Lower lobe of right lung (tissue), 2 donors: Measurements from ENCODE around the gene ITGB6. TPM values are rescaled to one million over a fixed set of nuclear protein-coding genes. Genes with fewer than 3 reads are reported as not detected.
A peak's percentile ranks its signal among the peaks of the same experiment; 100 is the strongest.

ENCODE experiments used
- ATAC-seq, 2 donors: fragments of 200-7000 bp; cut with Tn5 transposase; one replicate each; pipeline ENCODE4 v1.9.1; 2020 to 2022; ENCODE audit warnings: mild to moderate bottlenecking in 2 of 2, moderate library complexity in 2 of 2
- DNase-seq: peaks from one replicate; pipeline ENCODE4 v3.0.0-alpha.2; 2020
- H3K27ac ChIP-seq: fragments of 200-600 bp; one replicate; pipeline ENCODE4 v1.8.0; 2022
- H3K27me3 ChIP-seq: fragments of 200-600 bp; one replicate; pipeline ENCODE4 v1.8.0; 2022; ENCODE audit warnings: low read depth
- H3K36me3 ChIP-seq: fragments of 200-600 bp; one replicate; pipeline ENCODE4 v1.8.0; 2022; ENCODE audit warnings: mild to moderate bottlenecking
- H3K4me1 ChIP-seq: fragments of 200-600 bp; one replicate; pipeline ENCODE4 v1.8.0; 2022
- H3K4me3 ChIP-seq: fragments of 200-600 bp; one replicate; pipeline ENCODE4 v1.8.0; 2022; ENCODE audit warnings: mild to moderate bottlenecking
- H3K9me3 ChIP-seq: fragments of 200-600 bp; one replicate; pipeline ENCODE4 v1.8.0; 2022
- CTCF ChIP-seq: fragments of 200-600 bp; IDR thresholded peaks from one replicate; pipeline ENCODE4 v1.8.0; 2022; ENCODE audit warnings: antibody characterized with exemption, mild to moderate bottlenecking
- intact Hi-C: fragments of 100-400 bp; cut with DNase I; formaldehyde crosslinking; loops from one replicate; pipeline ENCODE4 v1.11.0; 2022
- total RNA-seq: library from RNA; stranded (reverse); fragmentation: NEBNext Ultra II Directional; extraction: Animal tissue kit (Norgen Biotek cat#: 25700); gene quantifications from one replicate; pipeline ENCODE4 v1.2.1, GENCODE V29; 2021
- donor health status: DM: no; HTN: yes; CAD: no; lungs with severe emphysema.

ITGB6 gene
- total RNA-seq, 1 donor from 2014 or later = 65.2 TPM

- H3K4me3 ChIP-seq = no peak overlapping the region
- H3K36me3 ChIP-seq = no peaks in the 10 kb centered on the region
- peak overlapping the region; percentile 48 for H3K27ac ChIP-seq
- no peaks in the 10 kb centered on the region for H3K27me3 ChIP-seq
- TF ChIP-seq CTCF = no peak
- intact Hi-C loops = no loop called here
- ATAC-seq = peak; percentile 77
- H3K4me1 ChIP-seq = peaks cover 25% of the 10 kb centered on the region
- H3K9me3 ChIP-seq = no peaks in the 10 kb centered on the region
- peak; percentile 62 for DNase-seq
These were observed 41.4 kb upstream of the ITGB6 start for GRCh38 chr2:160241251-160242137.

GRCh38 chr2:160239436-160239835 lies 39.4 kb upstream of the ITGB6 start:
- TF ChIP-seq CTCF = no peak
- H3K36me3 ChIP-seq = no peaks in the 10 kb centered on the region
- no peaks in the 10 kb centered on the region for H3K9me3 ChIP-seq
- H3K27ac ChIP-seq = no peak overlapping the region
- intact Hi-C loops = no loop called here
- no peaks in the 10 kb centered on the region for H3K27me3 ChIP-seq
- peaks cover 25% of the 10 kb centered on the region for H3K4me1 ChIP-seq
- DNase-seq = no peak
- no peak overlapping the region for H3K4me3 ChIP-seq
- ATAC-seq = no peak

DNA sequence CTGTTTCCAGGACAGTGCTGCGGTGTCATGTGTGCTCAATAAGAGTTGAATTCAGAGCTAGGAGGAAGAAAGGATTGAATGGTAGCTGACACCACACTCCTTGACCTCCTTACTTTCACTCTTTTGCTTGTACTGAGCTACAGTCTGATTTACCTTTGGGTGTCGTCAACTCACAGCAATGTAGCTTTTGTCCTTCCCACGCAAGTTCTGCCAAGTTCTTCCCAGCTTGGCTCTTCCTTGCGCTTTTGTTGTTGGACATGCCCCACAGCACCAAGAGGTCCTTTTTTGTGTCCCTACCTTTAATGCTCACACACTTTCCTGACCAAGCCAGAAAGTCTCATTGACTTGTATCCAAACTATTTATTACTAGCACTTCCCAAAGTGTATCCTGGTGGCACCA lies 38.3 kb upstream of the ITGB6 start:
- H3K27me3 ChIP-seq = no peaks in the 10 kb centered on the region
- no peaks in the 10 kb centered on the region for H3K36me3 ChIP-seq
- H3K4me1 ChIP-seq = peaks cover 21% of the 10 kb centered on the region
- ATAC-seq (no peak), DNase-seq (no peak)
- TF ChIP-seq CTCF = no peak
- no peak overlapping the region for H3K4me3 ChIP-seq
- H3K9me3 ChIP-seq = no peaks in the 10 kb centered on the region
- no peak overlapping the region for H3K27ac ChIP-seq
- intact Hi-C loops = no loop called here

DNA sequence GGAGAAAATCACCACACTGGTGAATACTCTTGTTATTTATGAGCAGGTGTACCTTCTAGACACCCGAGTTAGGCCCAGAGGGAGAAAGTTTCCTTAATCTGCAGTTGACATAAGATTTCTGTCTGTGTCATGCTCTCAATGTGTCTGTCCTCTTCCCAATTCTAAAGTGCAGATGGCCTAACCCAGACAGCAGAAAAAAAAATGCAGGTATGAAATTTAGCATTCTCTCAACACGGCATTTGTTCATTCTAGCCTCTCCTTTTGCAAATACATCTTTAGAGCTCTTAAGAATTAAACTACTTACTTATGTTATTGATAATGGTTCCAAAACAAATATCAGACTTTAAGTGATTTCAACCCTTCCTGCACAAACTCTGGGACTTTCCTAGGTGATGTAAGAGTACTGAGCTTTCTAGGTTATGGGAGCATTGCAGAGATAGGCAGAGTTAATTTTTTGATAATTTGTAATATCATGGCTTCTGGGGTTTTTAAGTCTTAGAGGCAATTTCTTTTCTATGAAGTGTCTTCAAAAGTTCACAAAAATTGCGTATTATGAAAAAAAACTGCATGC lies 32.9 kb upstream of the ITGB6 start:
- peak; percentile 61 to 83 for ATAC-seq
- H3K27ac ChIP-seq = peak overlapping the region; percentile 61
- intact Hi-C loops = no loop called here

GRCh38 chr2:160229591-160229990 lies 29.5 kb upstream of the ITGB6 start:
- Histone ChIP-seq H3K9me3 (no peaks in the 10 kb centered on the region), H3K4me3 (no peak overlapping the region), H3K27ac (no peak overlapping the region), H3K36me3 (no peaks in the 10 kb centered on the region), H3K4me1 (peaks cover 8% of the 10 kb centered on the region), H3K27me3 (no peaks in the 10 kb centered on the region)
- ATAC-seq (no peak), DNase-seq (no peak)
- no peak for TF ChIP-seq CTCF
- intact Hi-C loops = no loop called here

More for the DNA sequence above, 32.9 kb upstream of the ITGB6 start:
- no peak for DNase-seq
- no peak overlapping the region for H3K4me3 ChIP-seq
- H3K27me3 ChIP-seq = no peaks in the 10 kb centered on the region
- no peaks in the 10 kb centered on the region for H3K9me3 ChIP-seq
- TF ChIP-seq CTCF = no peak
- H3K4me1 ChIP-seq = peaks cover 5% of the 10 kb centered on the region
- no peaks in the 10 kb centered on the region for H3K36me3 ChIP-seq
